Peyer's patch (tissue), 4 donors: ENCODE data around the gene FBH1.

ENCODE experiments used
- POLR2A ChIP-seq, 2 donors: fragments of 450-650 bp; IDR thresholded peaks; one replicate each; pipeline ENCODE4 v1.5.1; 2017; ENCODE audit warnings: antibody characterized with exemption in 2 of 2, mild to moderate bottlenecking in 2 of 2, moderate library complexity in 2 of 2
- TF ChIP-seq, protein P1 (sequence below), 6 experiments: fragments of 450-650 bp in 4 of 6; fragments of 200-600 bp in 2 of 6; sonication (generic) in 1 of 6; IDR thresholded peaks; one replicate each; pipeline ENCODE4 v1.5.1; 2017 to 2019; ENCODE audit warnings: antibody characterized with exemption in 6 of 6, mild to moderate bottlenecking in 3 of 6, moderate library complexity in 1 of 6

DNA sequence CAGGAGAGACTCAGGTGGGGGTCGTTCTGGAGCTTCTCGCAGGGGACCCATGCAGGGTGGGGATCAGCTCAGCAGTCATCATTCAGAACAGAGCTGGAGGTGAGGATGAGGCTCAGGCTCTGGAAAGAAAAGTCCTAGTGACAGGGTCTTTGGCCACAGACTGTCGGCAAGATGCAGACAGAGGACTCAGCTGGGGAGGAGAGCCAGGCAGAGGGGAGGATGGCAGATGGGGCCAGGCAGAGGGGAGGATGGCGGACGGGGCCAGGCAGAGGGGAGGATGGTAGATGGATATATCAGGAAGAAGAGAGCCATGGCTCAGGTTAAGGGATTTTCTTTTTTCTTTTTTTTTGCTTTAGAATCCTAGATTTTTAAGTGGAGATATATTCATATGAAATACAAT lies 95.0 kb downstream of the FBH1 start:
- TF ChIP-seq, protein P1, sequence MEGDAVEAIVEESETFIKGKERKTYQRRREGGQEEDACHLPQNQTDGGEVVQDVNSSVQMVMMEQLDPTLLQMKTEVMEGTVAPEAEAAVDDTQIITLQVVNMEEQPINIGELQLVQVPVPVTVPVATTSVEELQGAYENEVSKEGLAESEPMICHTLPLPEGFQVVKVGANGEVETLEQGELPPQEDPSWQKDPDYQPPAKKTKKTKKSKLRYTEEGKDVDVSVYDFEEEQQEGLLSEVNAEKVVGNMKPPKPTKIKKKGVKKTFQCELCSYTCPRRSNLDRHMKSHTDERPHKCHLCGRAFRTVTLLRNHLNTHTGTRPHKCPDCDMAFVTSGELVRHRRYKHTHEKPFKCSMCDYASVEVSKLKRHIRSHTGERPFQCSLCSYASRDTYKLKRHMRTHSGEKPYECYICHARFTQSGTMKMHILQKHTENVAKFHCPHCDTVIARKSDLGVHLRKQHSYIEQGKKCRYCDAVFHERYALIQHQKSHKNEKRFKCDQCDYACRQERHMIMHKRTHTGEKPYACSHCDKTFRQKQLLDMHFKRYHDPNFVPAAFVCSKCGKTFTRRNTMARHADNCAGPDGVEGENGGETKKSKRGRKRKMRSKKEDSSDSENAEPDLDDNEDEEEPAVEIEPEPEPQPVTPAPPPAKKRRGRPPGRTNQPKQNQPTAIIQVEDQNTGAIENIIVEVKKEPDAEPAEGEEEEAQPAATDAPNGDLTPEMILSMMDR (IDR thresholded peaks at IDR 0.05): no peak
- no peak for TF ChIP-seq POLR2A (IDR thresholded peaks at IDR 0.05)
